ENCODE data around the gene METTL8. TPM values are rescaled to one million over a fixed set of nuclear protein-coding genes. Genes with fewer than 3 reads are reported as not detected.

Gene METTL8
- total RNA-seq, 4 donors from 2014 or later, result 6.9 to 33.0 (median 17.7) TPM

DNA sequence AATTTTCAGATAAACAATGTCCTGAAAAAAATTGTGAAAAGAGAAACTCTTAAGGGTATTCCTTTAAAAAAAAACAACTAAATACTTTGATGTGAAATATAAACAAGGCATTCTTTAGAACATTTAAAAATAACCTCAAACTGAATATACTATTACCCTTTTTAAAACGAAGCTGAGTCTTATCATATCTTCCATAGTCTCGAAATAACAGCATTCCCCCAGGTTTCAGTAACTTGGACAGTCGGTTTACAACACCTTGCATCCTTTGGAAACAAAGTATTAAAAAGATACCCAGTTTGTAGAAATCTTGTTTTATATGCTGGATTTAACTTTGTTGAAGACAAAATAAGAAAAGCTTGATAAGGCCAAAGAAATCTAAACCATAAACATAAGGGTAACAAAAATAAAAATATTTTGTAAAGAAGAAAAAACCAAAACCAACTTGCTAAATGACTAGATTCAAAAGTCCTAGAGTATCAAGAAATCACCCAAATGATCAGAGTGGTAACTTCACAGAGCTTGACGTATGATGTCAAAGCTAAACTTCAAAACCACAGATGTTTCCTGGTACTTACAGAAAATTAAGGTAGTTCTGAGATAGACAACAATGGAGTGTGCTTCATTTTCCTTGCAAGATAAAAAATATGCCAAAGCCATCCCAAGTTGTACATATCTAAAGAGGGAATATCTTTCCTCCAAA is 107.8 kb downstream of the METTL8 start:
- no peaks in the 10 kb centered on the region for H3K4me1 ChIP-seq
- H3K4me3 ChIP-seq, result no peak overlapping the region
- no peaks in the 10 kb centered on the region for H3K27me3 ChIP-seq
- H3K27ac ChIP-seq, result no peak overlapping the region
- H3K36me3 ChIP-seq, result no peaks in the 10 kb centered on the region
- H3K9me3 ChIP-seq, result no peaks in the 10 kb centered on the region
- TF ChIP-seq CTCF (IDR thresholded peaks at IDR 0.05), result no peak
- TF ChIP-seq POLR2A (IDR thresholded peaks at IDR 0.05), result no peak
- DNase-seq, result no peak
- intact Hi-C loops (cut with DNase I; ENCODE audit: low total_unique reads), result no loop called here

DNA sequence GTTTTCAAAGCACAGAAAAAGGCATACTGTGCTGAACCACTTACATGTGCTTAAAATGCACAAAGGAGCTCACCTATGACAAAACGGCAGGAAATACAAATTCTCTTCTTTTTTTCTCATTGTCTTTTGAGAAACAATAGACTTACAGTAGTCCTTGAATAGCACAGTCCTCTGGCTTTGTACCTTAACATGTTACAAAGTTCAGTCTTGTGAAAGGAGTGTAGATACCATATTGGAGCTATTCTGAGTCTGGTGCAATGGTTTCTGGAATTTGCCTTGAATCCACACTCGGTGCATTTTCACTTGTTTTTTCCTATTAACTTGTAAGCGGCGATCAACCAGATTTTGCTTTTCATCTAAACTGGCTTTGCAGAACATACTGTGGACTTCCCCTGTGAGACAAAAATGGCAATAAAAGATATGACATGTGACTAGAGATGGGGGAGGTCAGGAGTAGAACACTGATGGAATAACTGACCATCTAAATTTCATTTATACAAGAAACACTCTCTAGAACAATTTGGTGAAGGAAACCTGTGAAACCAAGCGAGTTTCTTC is 109.7 kb downstream of the METTL8 start:
- Histone ChIP-seq H3K36me3 (no peaks in the 10 kb centered on the region), H3K4me1 (no peaks in the 10 kb centered on the region), H3K27ac (no peak overlapping the region), H3K9me3 (no peaks in the 10 kb centered on the region), H3K27me3 (no peaks in the 10 kb centered on the region), H3K4me3 (no peak overlapping the region)
- TF ChIP-seq POLR2A (IDR thresholded peaks at IDR 0.05) (no peak), CTCF (IDR thresholded peaks at IDR 0.05) (no peak)
- no peak for DNase-seq
- intact Hi-C loops (cut with DNase I; ENCODE audit: low total_unique reads), result no loop called here

- H3K27ac ChIP-seq, result no peak overlapping the region
- no peaks in the 10 kb centered on the region for H3K4me1 ChIP-seq
- H3K4me3 ChIP-seq, result no peak overlapping the region
- no peaks in the 10 kb centered on the region for H3K36me3 ChIP-seq
- no peak for DNase-seq
- no peaks in the 10 kb centered on the region for H3K9me3 ChIP-seq
- intact Hi-C loops (cut with DNase I; ENCODE audit: low total_unique reads), result no loop called here
- H3K27me3 ChIP-seq, result no peaks in the 10 kb centered on the region
- no peak for TF ChIP-seq CTCF (IDR thresholded peaks at IDR 0.05)
- TF ChIP-seq POLR2A (IDR thresholded peaks at IDR 0.05), result no peak
Measured at GRCh38 chr2:171322928-171323327, 110.9 kb downstream of the METTL8 start.

DNA sequence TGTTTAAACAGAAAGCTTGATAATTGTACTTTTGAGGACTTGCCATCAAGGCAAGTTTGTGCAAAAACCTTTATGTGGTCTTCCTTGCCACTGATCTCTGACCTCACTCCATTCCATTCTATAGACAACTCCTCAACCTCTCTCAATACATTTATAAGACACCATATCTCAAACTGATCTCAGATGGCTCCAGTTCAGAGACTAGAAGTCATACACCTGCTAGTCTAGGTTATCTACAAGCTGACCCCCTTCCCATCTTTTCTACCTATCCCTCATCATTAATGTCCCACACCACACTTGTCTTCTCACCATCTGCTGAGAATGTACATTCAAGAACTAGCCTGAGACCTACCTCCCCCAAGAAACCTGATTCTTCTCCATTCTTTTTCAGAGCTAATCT is 113.1 kb downstream of the METTL8 start:
- intact Hi-C loops (cut with DNase I; ENCODE audit: low total_unique reads), result no loop called here
- TF ChIP-seq POLR2A (IDR thresholded peaks at IDR 0.05) (no peak), CTCF (IDR thresholded peaks at IDR 0.05) (no peak)
- no peak overlapping the region for H3K4me3 ChIP-seq
- no peak for DNase-seq
- no peaks in the 10 kb centered on the region for H3K36me3 ChIP-seq
- no peaks in the 10 kb centered on the region for H3K27me3 ChIP-seq
- no peaks in the 10 kb centered on the region for H3K4me1 ChIP-seq
- no peak overlapping the region for H3K27ac ChIP-seq
- no peaks in the 10 kb centered on the region for H3K9me3 ChIP-seq

GRCh38 chr2:171320208-171320621 is 113.6 kb downstream of the METTL8 start:
- no peak for TF ChIP-seq POLR2A (IDR thresholded peaks at IDR 0.05)
- TF ChIP-seq CTCF (IDR thresholded peaks at IDR 0.05), result no peak
- no peaks in the 10 kb centered on the region for H3K4me1 ChIP-seq
- no peaks in the 10 kb centered on the region for H3K36me3 ChIP-seq
- no peak for DNase-seq
- intact Hi-C loops (cut with DNase I; ENCODE audit: low total_unique reads), result no loop called here
- no peaks in the 10 kb centered on the region for H3K27me3 ChIP-seq
- H3K9me3 ChIP-seq, result no peaks in the 10 kb centered on the region
- H3K27ac ChIP-seq, result no peak overlapping the region
- no peak overlapping the region for H3K4me3 ChIP-seq

All from uterus (tissue), 4 donors.